Measurements from ENCODE around the gene RAPGEFL1. TPM values are rescaled to one million over a fixed set of nuclear protein-coding genes. Genes with fewer than 3 reads are reported as not detected.
A peak's percentile ranks its signal among the peaks of the same experiment; 100 is the strongest.

Gene RAPGEFL1
- total and polyA plus RNA-seq, 10 of the 15 experiments (the other 5 are each of a cell fraction or from before 2014, with no cell fraction given), result 0.13 to 3.2 (median 1.5) TPM

DNA sequence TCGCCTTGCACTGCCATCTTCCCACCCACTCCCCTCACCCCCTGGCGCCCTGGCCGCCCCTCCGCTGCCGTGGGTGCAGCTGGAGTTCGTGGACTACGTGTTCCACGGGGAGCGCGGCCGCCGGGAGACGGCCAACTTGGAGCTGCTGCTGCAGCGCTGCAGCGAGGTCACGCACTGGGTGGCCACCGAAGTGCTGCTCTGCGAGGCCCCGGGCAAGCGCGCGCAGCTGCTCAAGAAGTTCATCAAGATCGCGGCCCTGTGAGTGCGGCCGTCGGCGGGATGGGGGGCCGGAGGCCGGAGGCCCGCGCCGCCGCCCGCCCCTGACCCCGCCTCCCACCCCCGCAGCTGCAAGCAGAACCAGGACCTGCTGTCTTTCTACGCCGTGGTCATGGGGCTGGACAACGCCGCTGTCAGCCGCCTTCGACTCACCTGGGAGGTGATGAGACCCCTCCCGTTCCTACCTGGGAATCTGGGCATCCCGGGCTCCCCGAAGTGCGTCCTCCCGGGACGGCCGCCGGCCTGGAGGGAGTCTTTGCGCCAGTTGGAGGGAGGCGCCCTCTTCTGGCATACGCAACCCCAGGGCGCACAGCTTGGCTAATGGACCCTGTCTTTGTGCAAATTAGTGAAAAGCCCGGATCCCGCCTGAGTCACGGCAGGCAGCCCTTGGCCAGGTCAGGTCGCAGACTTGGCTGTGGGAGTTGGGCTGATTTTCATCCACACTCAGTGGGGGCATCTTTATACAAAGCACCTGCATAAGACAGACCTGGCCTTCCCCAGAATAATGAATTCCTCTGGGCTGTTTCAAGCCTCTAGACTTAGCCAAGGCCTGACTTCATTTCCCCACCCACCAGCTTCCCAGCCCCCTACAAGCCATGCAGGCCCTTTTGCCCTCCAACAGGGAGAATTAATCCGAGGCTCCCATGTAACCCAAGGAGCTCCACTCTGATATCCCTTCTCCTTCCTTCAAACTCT lies 14.3 kb downstream of the RAPGEFL1 start (continued):
- 0 out of 2 replicates have a peak, but pooled peaks have one; percentile 34 for TF ChIP-seq MLLT1 (IDR thresholded peaks at IDR 0.05)
- peak; percentile 54; the same call in 1 of the 2 replicates for TF ChIP-seq EED (IDR thresholded peaks at IDR 0.05; ENCODE audit: low read depth)
- TF ChIP-seq, protein P1, sequence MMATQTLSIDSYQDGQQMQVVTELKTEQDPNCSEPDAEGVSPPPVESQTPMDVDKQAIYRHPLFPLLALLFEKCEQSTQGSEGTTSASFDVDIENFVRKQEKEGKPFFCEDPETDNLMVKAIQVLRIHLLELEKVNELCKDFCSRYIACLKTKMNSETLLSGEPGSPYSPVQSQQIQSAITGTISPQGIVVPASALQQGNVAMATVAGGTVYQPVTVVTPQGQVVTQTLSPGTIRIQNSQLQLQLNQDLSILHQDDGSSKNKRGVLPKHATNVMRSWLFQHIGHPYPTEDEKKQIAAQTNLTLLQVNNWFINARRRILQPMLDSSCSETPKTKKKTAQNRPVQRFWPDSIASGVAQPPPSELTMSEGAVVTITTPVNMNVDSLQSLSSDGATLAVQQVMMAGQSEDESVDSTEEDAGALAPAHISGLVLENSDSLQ (IDR thresholded peaks at IDR 0.05), result no peak
- TF ChIP-seq NRF1 (conservative IDR thresholded peaks at IDR 0.05; ENCODE audit: low read depth, low read length), result 0 out of 2 replicates have a peak, but pooled peaks have one; percentile 3
- no peak for TF ChIP-seq SREBF1 (IDR thresholded peaks at IDR 0.05; ENCODE audit: low read length)
- 0 out of 2 replicates have a peak, but pooled peaks have one; percentile 15 for TF ChIP-seq CREB1 (IDR thresholded peaks at IDR 0.05; ENCODE audit: low read depth)
- TF ChIP-seq, protein P2, sequence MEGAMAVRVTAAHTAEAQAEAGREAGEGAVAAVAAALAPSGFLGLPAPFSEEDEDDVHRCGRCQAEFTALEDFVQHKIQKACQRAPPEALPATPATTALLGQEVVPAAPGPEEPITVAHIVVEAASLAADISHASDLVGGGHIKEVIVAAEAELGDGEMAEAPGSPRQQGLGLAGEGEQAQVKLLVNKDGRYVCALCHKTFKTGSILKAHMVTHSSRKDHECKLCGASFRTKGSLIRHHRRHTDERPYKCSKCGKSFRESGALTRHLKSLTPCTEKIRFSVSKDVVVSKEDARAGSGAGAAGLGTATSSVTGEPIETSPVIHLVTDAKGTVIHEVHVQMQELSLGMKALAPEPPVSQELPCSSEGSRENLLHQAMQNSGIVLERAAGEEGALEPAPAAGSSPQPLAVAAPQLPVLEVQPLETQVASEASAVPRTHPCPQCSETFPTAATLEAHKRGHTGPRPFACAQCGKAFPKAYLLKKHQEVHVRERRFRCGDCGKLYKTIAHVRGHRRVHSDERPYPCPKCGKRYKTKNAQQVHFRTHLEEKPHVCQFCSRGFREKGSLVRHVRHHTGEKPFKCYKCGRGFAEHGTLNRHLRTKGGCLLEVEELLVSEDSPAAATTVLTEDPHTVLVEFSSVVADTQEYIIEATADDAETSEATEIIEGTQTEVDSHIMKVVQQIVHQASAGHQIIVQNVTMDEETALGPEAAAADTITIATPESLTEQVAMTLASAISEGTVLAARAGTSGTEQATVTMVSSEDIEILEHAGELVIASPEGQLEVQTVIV (IDR thresholded peaks at IDR 0.05; ENCODE audit: borderline replicate concordance, partially characterized antibody), result no peak
- TF ChIP-seq PML (IDR thresholded peaks at IDR 0.05; ENCODE audit: low read length), result no peak
- peak in 1 of 2 experiments; percentile 95; a peak in 2 of 3 replicates for TF ChIP-seq EGR1 (IDR thresholded peaks at IDR 0.05; ENCODE audit: borderline replicate concordance in 1 of 2, low read depth in 2 of 2, low read length in 2 of 2)
- no peak for TF ChIP-seq NFXL1 (IDR thresholded peaks at IDR 0.05; ENCODE audit: borderline replicate concordance)
- TF ChIP-seq, protein P3, sequence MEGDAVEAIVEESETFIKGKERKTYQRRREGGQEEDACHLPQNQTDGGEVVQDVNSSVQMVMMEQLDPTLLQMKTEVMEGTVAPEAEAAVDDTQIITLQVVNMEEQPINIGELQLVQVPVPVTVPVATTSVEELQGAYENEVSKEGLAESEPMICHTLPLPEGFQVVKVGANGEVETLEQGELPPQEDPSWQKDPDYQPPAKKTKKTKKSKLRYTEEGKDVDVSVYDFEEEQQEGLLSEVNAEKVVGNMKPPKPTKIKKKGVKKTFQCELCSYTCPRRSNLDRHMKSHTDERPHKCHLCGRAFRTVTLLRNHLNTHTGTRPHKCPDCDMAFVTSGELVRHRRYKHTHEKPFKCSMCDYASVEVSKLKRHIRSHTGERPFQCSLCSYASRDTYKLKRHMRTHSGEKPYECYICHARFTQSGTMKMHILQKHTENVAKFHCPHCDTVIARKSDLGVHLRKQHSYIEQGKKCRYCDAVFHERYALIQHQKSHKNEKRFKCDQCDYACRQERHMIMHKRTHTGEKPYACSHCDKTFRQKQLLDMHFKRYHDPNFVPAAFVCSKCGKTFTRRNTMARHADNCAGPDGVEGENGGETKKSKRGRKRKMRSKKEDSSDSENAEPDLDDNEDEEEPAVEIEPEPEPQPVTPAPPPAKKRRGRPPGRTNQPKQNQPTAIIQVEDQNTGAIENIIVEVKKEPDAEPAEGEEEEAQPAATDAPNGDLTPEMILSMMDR (IDR thresholded peaks at IDR 0.05 in 2 of 3, conservative IDR thresholded peaks at IDR 0.05 in 1 of 3; ENCODE audit: control insufficient read depth in 2 of 3, extremely low read depth in 1 of 3, insufficient read depth in 1 of 3, low read depth in 3 of 3, low read length in 3 of 3), result peak; percentile 82 to 91 (median 89)
- TF ChIP-seq, protein P4, sequence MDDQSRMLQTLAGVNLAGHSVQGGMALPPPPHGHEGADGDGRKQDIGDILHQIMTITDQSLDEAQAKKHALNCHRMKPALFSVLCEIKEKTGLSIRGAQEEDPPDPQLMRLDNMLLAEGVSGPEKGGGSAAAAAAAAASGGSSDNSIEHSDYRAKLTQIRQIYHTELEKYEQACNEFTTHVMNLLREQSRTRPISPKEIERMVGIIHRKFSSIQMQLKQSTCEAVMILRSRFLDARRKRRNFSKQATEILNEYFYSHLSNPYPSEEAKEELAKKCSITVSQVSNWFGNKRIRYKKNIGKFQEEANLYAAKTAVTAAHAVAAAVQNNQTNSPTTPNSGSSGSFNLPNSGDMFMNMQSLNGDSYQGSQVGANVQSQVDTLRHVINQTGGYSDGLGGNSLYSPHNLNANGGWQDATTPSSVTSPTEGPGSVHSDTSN (IDR thresholded peaks at IDR 0.05; ENCODE audit: insufficient replicate concordance, low read depth, low read length), result no peak
- TF ChIP-seq SKIL (IDR thresholded peaks at IDR 0.05; ENCODE audit: low read depth, poor library complexity, severe bottlenecking), result peak; percentile 23
- TF ChIP-seq BHLHE40 (IDR thresholded peaks at IDR 0.05; ENCODE audit: borderline replicate concordance in 1 of 2, low read depth in 2 of 2, low read length in 1 of 2), result peak; percentile 30 to 35; a peak in 1 of 4 replicates
- TF ChIP-seq IKZF1 (conservative IDR thresholded peaks at IDR 0.05), result peak; percentile 90
